ENCODE measurements around the gene DOCK11.

DNA sequence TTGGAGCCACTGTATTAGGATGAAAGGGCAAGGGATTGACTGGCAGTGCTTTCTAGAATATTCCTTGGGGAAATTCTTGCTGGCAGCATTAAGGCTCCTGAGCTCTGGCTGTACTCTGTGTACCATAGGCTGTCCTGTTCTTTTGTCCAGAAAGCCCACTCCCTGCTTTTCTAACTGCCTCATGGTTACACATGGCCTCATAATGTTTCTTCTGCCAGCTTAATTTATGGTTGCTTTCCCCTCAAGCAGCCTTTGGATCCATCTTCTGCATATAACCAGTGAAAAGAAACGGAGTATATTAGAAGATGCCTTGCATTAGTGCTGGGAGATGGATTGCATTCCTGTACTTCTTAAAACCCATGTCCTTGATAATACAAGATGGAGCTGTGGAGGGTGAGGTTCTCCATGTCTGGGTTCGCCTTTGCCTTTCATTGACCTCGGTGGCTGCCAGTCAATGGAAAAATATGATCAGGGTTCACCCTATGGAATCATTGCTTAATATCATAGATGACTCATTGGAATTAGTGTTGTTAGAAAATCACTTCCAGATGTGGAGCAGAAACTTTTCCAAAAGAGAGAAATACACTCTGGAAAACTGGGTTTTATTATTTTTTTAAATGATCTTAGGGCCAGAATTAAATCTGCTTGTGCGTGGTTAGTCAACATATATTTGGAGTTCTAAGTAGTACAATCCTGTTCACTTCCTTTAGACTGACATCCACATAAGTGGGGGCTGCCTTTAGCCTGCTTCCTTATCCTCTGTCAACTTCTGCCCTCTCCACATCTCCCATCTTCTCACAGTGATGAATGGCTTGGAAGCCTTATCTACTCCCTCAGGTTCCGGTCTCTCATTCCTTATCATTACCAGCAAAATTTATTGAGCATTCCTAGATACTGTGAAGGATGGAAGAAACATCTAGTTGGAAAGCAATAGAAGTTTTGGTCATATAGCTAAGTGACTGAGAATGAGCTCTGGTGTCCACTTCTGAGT is 24.9 kb downstream of the DOCK11 start:
- TF ChIP-seq, protein P1, sequence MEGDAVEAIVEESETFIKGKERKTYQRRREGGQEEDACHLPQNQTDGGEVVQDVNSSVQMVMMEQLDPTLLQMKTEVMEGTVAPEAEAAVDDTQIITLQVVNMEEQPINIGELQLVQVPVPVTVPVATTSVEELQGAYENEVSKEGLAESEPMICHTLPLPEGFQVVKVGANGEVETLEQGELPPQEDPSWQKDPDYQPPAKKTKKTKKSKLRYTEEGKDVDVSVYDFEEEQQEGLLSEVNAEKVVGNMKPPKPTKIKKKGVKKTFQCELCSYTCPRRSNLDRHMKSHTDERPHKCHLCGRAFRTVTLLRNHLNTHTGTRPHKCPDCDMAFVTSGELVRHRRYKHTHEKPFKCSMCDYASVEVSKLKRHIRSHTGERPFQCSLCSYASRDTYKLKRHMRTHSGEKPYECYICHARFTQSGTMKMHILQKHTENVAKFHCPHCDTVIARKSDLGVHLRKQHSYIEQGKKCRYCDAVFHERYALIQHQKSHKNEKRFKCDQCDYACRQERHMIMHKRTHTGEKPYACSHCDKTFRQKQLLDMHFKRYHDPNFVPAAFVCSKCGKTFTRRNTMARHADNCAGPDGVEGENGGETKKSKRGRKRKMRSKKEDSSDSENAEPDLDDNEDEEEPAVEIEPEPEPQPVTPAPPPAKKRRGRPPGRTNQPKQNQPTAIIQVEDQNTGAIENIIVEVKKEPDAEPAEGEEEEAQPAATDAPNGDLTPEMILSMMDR (IDR thresholded peaks at IDR 0.05; ENCODE audit: low read length): no peak
- TF ChIP-seq EZH2 (IDR thresholded peaks at IDR 0.05; ENCODE audit: borderline replicate concordance, low read length): no peak
